GM23338 (cell line): Measurements from ENCODE around the gene THBS4. TPM values are rescaled to one million over a fixed set of nuclear protein-coding genes. Genes with fewer than 3 reads are reported as not detected.

Experiments
- ATAC-seq: fragments of 200-7000 bp; cut with Tn5 transposase; 3 replicates; pipeline ENCODE4 v1.9.1; 2020
- DNase-seq: peaks from one replicate; pipeline ENCODE4 v3.0.0-alpha.2; 2015; ENCODE audit warnings: low spot score
- H2AFZ ChIP-seq: fragments of 200-600 bp; sonication (generic); 2 replicates; pipeline ENCODE4 v1.8.0; 2016; ENCODE audit warnings: antibody characterized with exemption, mild to moderate bottlenecking, moderate library complexity
- H3F3A ChIP-seq: fragments of 200-600 bp; sonication (generic); replicated peaks from 2 replicates; pipeline ENCODE4 v1.8.0; 2017; ENCODE audit warnings: antibody characterized with exemption, mixed run types, low read depth
- H3K27ac ChIP-seq: fragments of 200-600 bp; sonication (generic); 2 replicates; pipeline ENCODE4 v1.6.1; 2016; ENCODE audit warnings: low read depth
- H3K27me3 ChIP-seq: fragments of 200-600 bp; sonication (generic); 2 replicates; pipeline ENCODE4 v1.8.0; 2016; ENCODE audit warnings: mild to moderate bottlenecking, mixed run types, moderate library complexity; ENCODE audit not compliant: insufficient read depth
- H3K36me3 ChIP-seq: fragments of 200-600 bp; sonication (generic); 2 replicates; pipeline ENCODE4 v1.8.0; 2016; ENCODE audit warnings: mild to moderate bottlenecking; ENCODE audit not compliant: insufficient read depth
- H3K4me1 ChIP-seq: fragments of 200-600 bp; sonication (generic); 2 replicates; pipeline ENCODE4 v1.8.0; 2016; ENCODE audit warnings: mild to moderate bottlenecking, moderate library complexity; ENCODE audit not compliant: insufficient read depth
- H3K4me2 ChIP-seq: fragments of 200-600 bp; sonication (generic); 2 replicates; pipeline ENCODE4 v1.7.1; 2017; ENCODE audit warnings: mixed run types
- H3K4me3 ChIP-seq: fragments of 200-600 bp; sonication (generic); 2 replicates; pipeline ENCODE4 v1.6.1; 2016; ENCODE audit warnings: mixed run types
- H3K79me2 ChIP-seq: fragments of 200-600 bp; sonication (generic); replicated peaks from 2 replicates; pipeline ENCODE4 v1.8.0; 2017; ENCODE audit warnings: mild to moderate bottlenecking; ENCODE audit not compliant: insufficient read depth
- H3K9me2 ChIP-seq: fragments of 200-600 bp; sonication (generic); 2 replicates; pipeline ENCODE4 v1.8.0; 2017; ENCODE audit not compliant: insufficient read depth
- H4K20me1 ChIP-seq: fragments of 200-600 bp; sonication (generic); replicated peaks from 2 replicates; pipeline ENCODE4 v1.8.0; 2017; ENCODE audit warnings: mild to moderate bottlenecking; ENCODE audit not compliant: insufficient read depth
- H3K27ac Mint-ChIP-seq: 2 replicates; pipeline ENCODE4 v1.8.0; 2020; ENCODE audit warnings: inconsistent platforms, mild to moderate bottlenecking, moderate library complexity, mixed read lengths
- H3K27me3 Mint-ChIP-seq: 3 replicates; pipeline ENCODE4 v1.8.0; 2022; ENCODE audit warnings: low read depth, mild to moderate bottlenecking, moderate library complexity, mixed read lengths, inconsistent platforms; ENCODE audit not compliant: insufficient read depth, poor library complexity
- H3K36me3 Mint-ChIP-seq: 3 replicates; pipeline ENCODE4 v1.8.0; 2021; ENCODE audit warnings: low read depth, mild to moderate bottlenecking, inconsistent platforms, moderate library complexity, mixed read lengths
- H3K4me1 Mint-ChIP-seq: 3 replicates; pipeline ENCODE4 v1.8.0; 2020; ENCODE audit warnings: mild to moderate bottlenecking, inconsistent platforms, mixed read lengths
- H3K4me3 Mint-ChIP-seq: 3 replicates; pipeline ENCODE4 v1.8.0; 2021; ENCODE audit warnings: moderate library complexity, mild to moderate bottlenecking, inconsistent platforms, mixed read lengths
- H3K9me3 Mint-ChIP-seq: 3 replicates; pipeline ENCODE4 v1.8.0; 2020; ENCODE audit warnings: moderate library complexity, mild to moderate bottlenecking, inconsistent platforms, mixed read lengths
- CREB1 ChIP-seq: fragments of 250-450 bp; sonication (Bioruptor Pico); IDR thresholded peaks from 2 replicates; pipeline ENCODE4 v1.5.0; 2020; ENCODE audit warnings: low read depth, mild to moderate bottlenecking, moderate library complexity
- CTCF ChIP-seq, 2 experiments: fragments of 200-600 bp in 1 of 2; sonication (generic) in 1 of 2; conservative IDR thresholded peaks; 2 replicates each; pipeline versions ENCODE4 v1.5.1 to v1.6.1; 2016 to 2017; ENCODE audit warnings: antibody characterized with exemption in 2 of 2, low read depth in 2 of 2, mild to moderate bottlenecking in 2 of 2, moderate library complexity in 1 of 2
- ETS1 ChIP-seq: IDR thresholded peaks from 2 replicates; pipeline ENCODE4 v1.6.1; 2016; ENCODE audit warnings: antibody characterized with exemption
- EZH2 ChIP-seq: fragments of 200-600 bp; sonication (generic); IDR thresholded peaks from one replicate; pipeline ENCODE4 v1.8.0; 2017; ENCODE audit warnings: antibody characterized with exemption, mild to moderate bottlenecking, low read depth; ENCODE audit not compliant: unreplicated experiment
- EZH2phosphoT487 ChIP-seq: fragments of 200-600 bp; sonication (generic); IDR thresholded peaks from one replicate; pipeline ENCODE4 v1.8.1; 2018; ENCODE audit warnings: antibody characterized with exemption; ENCODE audit not compliant: unreplicated experiment
- JUNB ChIP-seq: IDR thresholded peaks from one replicate; pipeline ENCODE4 v1.6.1; 2016; ENCODE audit warnings: antibody characterized with exemption; ENCODE audit not compliant: unreplicated experiment
- NANOG ChIP-seq: IDR thresholded peaks from 2 replicates; pipeline ENCODE4 v1.6.1; 2016; ENCODE audit warnings: antibody characterized with exemption, borderline replicate concordance
- POLR2AphosphoS5 ChIP-seq: IDR thresholded peaks from 2 replicates; pipeline ENCODE4 v1.6.1; 2016; ENCODE audit warnings: antibody characterized with exemption, low read depth
- REST ChIP-seq: IDR thresholded peaks from one replicate; pipeline ENCODE4 v1.6.1; 2018; ENCODE audit warnings: antibody characterized with exemption; ENCODE audit not compliant: unreplicated experiment
- STAT1 ChIP-seq: IDR thresholded peaks from one replicate; pipeline ENCODE4 v1.6.1; 2016; ENCODE audit warnings: antibody characterized with exemption; ENCODE audit not compliant: unreplicated experiment
- ZNF114 ChIP-seq: fragments of 250-450 bp; sonication (Bioruptor Pico); IDR thresholded peaks from 2 replicates; pipeline ENCODE4 v1.5.0; 2020; ENCODE audit warnings: mild to moderate bottlenecking, moderate library complexity
- ZNF331 ChIP-seq: fragments of 250-450 bp; sonication (Bioruptor Pico); IDR thresholded peaks from 2 replicates; pipeline ENCODE4 v1.5.0; 2020; ENCODE audit warnings: low read depth, mild to moderate bottlenecking, moderate library complexity
- ZNF462 ChIP-seq: fragments of 250-450 bp; sonication (Bioruptor Pico); IDR thresholded peaks from 2 replicates; pipeline ENCODE4 v1.5.0; 2020; ENCODE audit warnings: mild to moderate bottlenecking, moderate library complexity
- polyA plus RNA-seq: library from polyadenylated mRNA; unstranded; fragments of >200 nt; fragmentation: Nextera tagmentation; extraction: Ambion mirVana; gene quantifications from 2 replicates; pipeline ENCODE4 v1.2.1, GENCODE V29; 2016
- total RNA-seq: library from RNA; depleted of rRNA; stranded (reverse); fragments of >200 nt; shearing (Covaris generic); gene quantifications from 2 replicates; pipeline ENCODE4 v1.2.3, GENCODE V29; 2014

Gene THBS4
- total and polyA plus RNA-seq, 2 experiments from 2014 or later, result 14.0 to 23.2 TPM

DNA sequence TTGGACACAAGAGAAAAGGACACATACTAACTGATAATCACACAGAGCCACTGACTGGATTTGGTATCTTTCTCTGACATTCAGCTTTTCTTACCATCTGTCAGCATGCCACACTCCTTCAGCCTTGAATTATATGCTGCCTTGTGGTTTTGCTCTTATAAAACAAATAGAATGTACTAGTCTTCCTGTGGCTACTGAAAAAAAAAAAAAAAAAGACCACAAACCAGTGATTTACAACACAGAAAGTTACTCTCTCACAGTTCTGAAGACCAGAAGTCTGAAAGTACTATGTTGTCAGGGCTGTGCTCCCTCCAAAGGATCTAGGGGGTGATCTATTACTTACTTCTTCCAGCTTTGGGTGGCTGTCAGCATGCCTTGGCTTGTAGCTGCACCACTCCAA is 82.3 kb downstream of the THBS4 start:
- peaks cover under 1% of the 10 kb centered on the region; the same call in 1 of the 2 replicates for H3K4me1 ChIP-seq
- no peak overlapping the region for H3K4me3 ChIP-seq
- H3F3A ChIP-seq, result no peaks in the 10 kb centered on the region
- TF ChIP-seq CREB1 (CRISPR knock-in tag) (no peak), NANOG (no peak), REST (no peak), STAT1 (no peak), ZNF462 (no peak), ETS1 (no peak), ZNF331 (no peak), CTCF (conservative IDR thresholded peaks at IDR 0.05; ENCODE audit: low read depth in 2 of 2) (no peak), JUNB (no peak), ZNF114 (no peak), EZH2 (no peak), EZH2phosphoT487 (no peak), POLR2AphosphoS5 (no peak)
- H4K20me1 ChIP-seq, result no peaks in the 10 kb centered on the region
- no peaks in the 10 kb centered on the region for H3K9me2 ChIP-seq
- H3K27ac ChIP-seq, result no peak overlapping the region
- no peak overlapping the region for H3K27ac Mint-ChIP-seq
- H2AFZ ChIP-seq, result no peak overlapping the region
- DNase-seq (no peak), ATAC-seq (no peak)
- H3K9me3 Mint-ChIP-seq, result peaks cover 18% of the 10 kb centered on the region
- peaks cover 20% of the 10 kb centered on the region for H3K36me3 Mint-ChIP-seq
- peaks cover under 1% of the 10 kb centered on the region for H3K4me1 Mint-ChIP-seq
- no peak overlapping the region for H3K4me3 Mint-ChIP-seq
- peaks cover 10% of the 10 kb centered on the region for H3K27me3 Mint-ChIP-seq
- no peaks in the 10 kb centered on the region for H3K79me2 ChIP-seq
- peaks cover 7% of the 10 kb centered on the region; the same call in 1 of the 2 replicates for H3K36me3 ChIP-seq
- H3K4me2 ChIP-seq, result no peak overlapping the region
- no peaks in the 10 kb centered on the region for H3K27me3 ChIP-seq
